Measurements from ENCODE around the gene DLX1. TPM values are rescaled to one million over a fixed set of nuclear protein-coding genes. Genes with fewer than 3 reads are reported as not detected.

Gene DLX1
- under 0.01 and 2.1 TPM in 2 replicates for total RNA-seq

DNA sequence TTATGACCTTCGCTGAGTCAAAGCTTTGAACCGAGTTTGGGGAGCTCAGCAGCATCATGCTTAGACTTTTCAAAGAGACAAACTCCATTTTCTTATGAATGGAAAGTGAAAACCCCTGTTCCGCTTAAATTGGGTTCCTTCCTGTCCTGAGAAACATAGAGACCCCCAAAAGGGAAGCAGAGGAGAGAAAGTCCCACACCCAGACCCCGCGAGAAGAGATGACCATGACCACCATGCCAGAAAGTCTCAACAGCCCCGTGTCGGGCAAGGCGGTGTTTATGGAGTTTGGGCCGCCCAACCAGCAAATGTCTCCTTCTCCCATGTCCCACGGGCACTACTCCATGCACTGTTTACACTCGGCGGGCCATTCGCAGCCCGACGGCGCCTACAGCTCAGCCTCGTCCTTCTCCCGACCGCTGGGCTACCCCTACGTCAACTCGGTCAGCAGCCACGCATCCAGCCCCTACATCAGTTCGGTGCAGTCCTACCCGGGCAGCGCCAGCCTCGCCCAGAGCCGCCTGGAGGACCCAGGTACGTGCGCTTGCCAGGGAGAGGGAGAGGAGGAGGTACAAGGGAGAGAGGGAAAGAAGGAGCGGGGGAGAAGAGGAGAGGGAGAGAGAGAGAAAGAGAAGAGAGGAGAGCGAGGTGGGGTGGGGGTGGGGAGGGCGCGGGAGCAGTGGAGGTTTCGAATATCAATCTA is at the start of gene DLX1:
TSS of gene DLX1 (plus strand) at position 48 of the 700 bp plus-strand sequence. CDS start at position 219, 171 bp downstream.

DNA sequence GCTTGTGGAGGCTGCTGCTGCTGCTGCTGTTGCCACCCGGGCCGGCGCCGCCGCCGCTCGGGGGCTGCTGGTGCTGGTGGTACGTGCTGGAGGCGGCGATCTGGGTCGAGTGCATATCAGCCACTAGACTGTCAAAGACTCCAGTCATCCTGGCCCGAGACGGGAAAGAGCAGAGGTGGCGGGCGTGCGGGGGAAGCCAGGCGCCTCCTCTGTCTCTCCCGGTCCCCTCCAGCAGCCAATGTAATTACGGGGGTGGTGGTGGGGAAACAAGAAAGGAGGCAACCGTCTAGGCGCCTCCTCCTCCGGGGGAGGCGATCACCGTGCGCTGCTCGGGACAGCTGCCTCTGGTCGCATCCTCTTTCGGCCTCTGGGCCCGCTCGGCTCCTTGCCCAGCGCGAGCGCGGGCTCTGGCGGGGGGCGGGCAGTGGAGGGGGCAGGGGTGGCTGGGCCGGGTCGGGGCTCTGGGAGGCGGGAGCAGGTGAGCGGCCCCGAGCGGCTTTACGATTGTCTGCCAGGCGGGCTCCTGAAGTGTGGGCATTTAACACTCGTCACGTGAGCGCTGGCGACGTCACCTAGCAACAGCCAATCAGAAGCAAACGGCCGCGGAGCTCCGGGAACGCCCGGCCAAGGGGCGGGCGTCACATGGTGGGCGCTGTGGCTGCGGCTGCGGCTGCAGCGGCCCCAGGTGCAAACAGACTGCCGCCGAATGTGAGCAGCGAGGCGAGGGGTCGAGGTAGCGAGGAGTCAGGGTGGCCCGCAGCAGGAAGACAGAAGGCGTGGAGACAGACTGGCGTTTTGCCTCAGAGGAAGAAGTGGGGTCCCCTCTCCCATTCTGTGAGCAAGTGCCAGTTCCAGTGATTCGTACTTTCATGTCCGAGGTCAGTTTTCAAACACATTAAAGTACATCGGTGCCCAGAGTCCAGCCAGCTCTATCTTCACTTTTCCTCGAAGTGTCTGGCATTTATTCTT is 17.4 kb downstream of the DLX1 start, which contains the start of gene DLX2:
TSS of gene DLX2 (minus strand) at position 510 of the 969 bp plus-strand sequence. CDS start at position 148, 362 bp downstream.

Other genes starting within 250 kb of the DLX1 start
- 16.6 and 21.1 TPM in 2 replicates for gene SLC25A12, start 191.3 kb upstream of the DLX1 start, total RNA-seq
- 35.0 and 83.8 TPM in 2 replicates for gene HAT1, start 163.0 kb upstream of the DLX1 start, total RNA-seq
- gene METAP1D, start 85.6 kb upstream of the DLX1 start, total RNA-seq, result 5.4 and 6.2 TPM in 2 replicates
- gene DLX2, start 17.4 kb downstream of the DLX1 start, total RNA-seq, result 0.96 TPM in 1 of 2 replicates, not detected in the other